K562 (cell line): Measurements from ENCODE around the gene MPHOSPH8. TPM values are rescaled to one million over a fixed set of nuclear protein-coding genes. Genes with fewer than 3 reads are reported as not detected.

ENCODE experiments used
- ATAC-seq: fragments of 200-7000 bp; cut with Tn5 transposase; 3 replicates; pipeline ENCODE4 v1.9.1; 2020; ENCODE audit warnings: moderate library complexity
- BruUV-seq: library from RNA; stranded (reverse); fragments of 400-500 nt; replicated peaks from 2 replicates; lab custom pipeline; 2021; lab: Mats Ljungman, UMichigan
- CTCF ChIA-PET: fragments of 300-600 bp; formaldehyde crosslinking; extraction: SDS; loops from one replicate; lab custom pipeline; 2021; ENCODE audit warnings: low intra/inter-chr PET ratio; lab: Yijun Ruan, JAX
- POLR2A ChIA-PET: fragments of 300-600, 350-650 bp; sonication (Branson Sonifier 250); formaldehyde crosslinking; extraction: SDS; loops from one replicate; lab custom pipeline; 2021; ENCODE audit warnings: antibody characterized with exemption, inconsistent platforms; lab: Yijun Ruan, JAX
- DNase-seq, 4 experiments: peaks; one replicate each; pipeline versions ENCODE4 v3.0.0 to v3.0.0-alpha.2; 2011 to 2018; ENCODE audit warnings: low spot score in 3 of 4, mixed read lengths in 3 of 4; ENCODE audit errors: extremely low read depth in 1 of 4
- FAIRE-seq: peaks from 2 replicates; lab custom pipeline; 2011; peaks lifted over from hg19 to GRCh38; lab: Jason Lieb, UNC
- H2AFZ ChIP-seq: 2 replicates; pipeline ENCODE4 v1.6.0; 2011; ENCODE audit warnings: low read depth, low read length, control low read depth, inconsistent platforms
- H3K27ac ChIP-seq: fragments of 200-600 bp; 3 replicates; pipeline ENCODE4 v1.8.0; 2011; ENCODE audit warnings: low read depth, mild to moderate bottlenecking, control low read depth, inconsistent platforms, low read length, moderate library complexity, mixed read lengths; ENCODE audit errors: extremely low read depth
- H3K27me3 ChIP-seq, 2 experiments: fragments of 300-600 bp in 1 of 2; 2 replicates in 1 of 2; 3 replicates in 1 of 2; pipeline versions ENCODE4 v1.6.0 to v1.8.0; 2011; ENCODE audit warnings: inconsistent platforms in 2 of 2, low read length in 2 of 2, mild to moderate bottlenecking in 1 of 2, mixed read lengths in 1 of 2, moderate library complexity in 1 of 2; ENCODE audit not compliant: control insufficient read depth in 2 of 2, insufficient read depth in 2 of 2
- H3K36me3 ChIP-seq: fragments of 300-600 bp; 3 replicates; pipeline ENCODE4 v1.8.0; 2011; ENCODE audit warnings: mild to moderate bottlenecking, low read length, inconsistent platforms; ENCODE audit not compliant: control insufficient read depth, insufficient read depth
- H3K4me1 ChIP-seq, 2 experiments: fragments of 200-600 bp in 1 of 2; replicated peaks in 1 of 2; 2 replicates in 1 of 2; 3 replicates in 1 of 2; pipeline versions ENCODE4 v1.5.1 to v1.8.0; 2011; ENCODE audit warnings: inconsistent platforms in 2 of 2, low read length in 2 of 2, mild to moderate bottlenecking in 1 of 2, mixed read lengths in 1 of 2, moderate library complexity in 1 of 2; ENCODE audit not compliant: control insufficient read depth in 2 of 2, insufficient read depth in 2 of 2
- H3K4me2 ChIP-seq: 2 replicates; pipeline ENCODE4 v1.6.1; 2011; ENCODE audit warnings: low read length, control low read depth, inconsistent platforms, mixed read lengths; ENCODE audit not compliant: insufficient read depth
- H3K4me3 ChIP-seq: fragments of 200-600 bp; sonication (generic), shearing (Covaris generic); 2 replicates; pipeline ENCODE4 v1.5.1; 2016; ENCODE audit warnings: control low read depth, inconsistent platforms
- H3K79me2 ChIP-seq: fragments of 200-600 bp; 3 replicates; pipeline ENCODE4 v1.8.0; 2011; ENCODE audit warnings: low read length, inconsistent platforms; ENCODE audit not compliant: control insufficient read depth, insufficient read depth
- H3K9ac ChIP-seq, 2 experiments: 2 replicates each; pipeline versions ENCODE4 v1.6.0 to v1.6.1; 2011; ENCODE audit warnings: low read depth in 2 of 2, low read length in 2 of 2, control low read depth in 1 of 2, inconsistent platforms in 1 of 2, mild to moderate bottlenecking in 1 of 2, mixed read lengths in 1 of 2; ENCODE audit not compliant: insufficient read depth in 1 of 2
- H3K9me1 ChIP-seq: one replicate; pipeline ENCODE4 v1.6.0; 2011; ENCODE audit warnings: inconsistent platforms, mild to moderate bottlenecking, low read length, moderate library complexity; ENCODE audit not compliant: control insufficient read depth, insufficient read depth
- H3K9me3 ChIP-seq: replicated peaks from 2 replicates; pipeline ENCODE4 v1.5.1; 2011; ENCODE audit warnings: low read depth, low read length, inconsistent platforms; ENCODE audit not compliant: control insufficient read depth, insufficient read depth
- H4K20me1 ChIP-seq: replicated peaks from 2 replicates; pipeline ENCODE4 v1.6.1; 2011; ENCODE audit warnings: low read length, inconsistent platforms, mixed read lengths; ENCODE audit not compliant: control insufficient read depth, insufficient read depth
- BCL6 ChIP-seq: fragments of 250-450 bp; sonication (Bioruptor Pico); IDR thresholded peaks from 2 replicates; pipeline ENCODE4 v1.4.0; 2020
- GATAD2A ChIP-seq: fragments of 450-650 bp; IDR thresholded peaks from 2 replicates; pipeline ENCODE4 v1.6.1; 2017
- MEF2A ChIP-seq: IDR thresholded peaks from 2 replicates; pipeline ENCODE4 v1.6.1; 2011; ENCODE audit warnings: low read depth, mild to moderate bottlenecking, low read length, moderate library complexity; ENCODE audit not compliant: control insufficient read depth
- NBN ChIP-seq: fragments of 450-650 bp; IDR thresholded peaks from 2 replicates; pipeline ENCODE4 v1.6.1; 2016; ENCODE audit warnings: low read depth, mild to moderate bottlenecking
- NR3C1 ChIP-seq: sonication (generic); formaldehyde crosslinking; IDR thresholded peaks from 2 replicates; pipeline ENCODE4 v1.8.1; 2022; ENCODE audit warnings: missing genetic modification reagents
- RBM39 ChIP-seq: fragments of 200-400 bp; formaldehyde crosslinking; optimal IDR thresholded peaks from 2 replicates; pipeline ENCODE3; 2018; ENCODE audit warnings: low read depth, low read length
- RFX7 ChIP-seq: fragments of 250-450 bp; sonication (Bioruptor Pico); IDR thresholded peaks from 2 replicates; pipeline ENCODE4 v1.5.1; 2021; ENCODE audit warnings: mild to moderate bottlenecking
- TAL1 ChIP-seq: fragments of 450-650 bp; IDR thresholded peaks from 2 replicates; pipeline ENCODE4 v1.6.1; 2016; ENCODE audit warnings: mild to moderate bottlenecking
- TOE1 ChIP-seq, 2 experiments: fragments of 450-650 bp in 1 of 2; sonication (generic) in 1 of 2; formaldehyde crosslinking in 1 of 2; IDR thresholded peaks; 2 replicates each; pipeline versions ENCODE4 v1.7.1 to v1.8.0; 2016 to 2022; ENCODE audit warnings: borderline replicate concordance in 2 of 2, mild to moderate bottlenecking in 2 of 2, antibody characterized with exemption in 1 of 2, inconsistent platforms in 1 of 2, low read depth in 1 of 2, missing genetic modification reagents in 1 of 2, moderate library complexity in 1 of 2
- ZFX ChIP-seq: sonication (generic); formaldehyde crosslinking; IDR thresholded peaks from 2 replicates; pipeline ENCODE4 v1.8.0; 2022; ENCODE audit warnings: mild to moderate bottlenecking, missing genetic modification reagents, moderate library complexity
- whole genome bisulfite sequencing: fragments of 100-300 bp; shearing (Covaris generic); methylation state at CpG from one replicate; pipeline ENCODE4 v1.1.6; 2016; ENCODE audit warnings: low coverage, mixed read lengths; ENCODE audit not compliant: insufficient coverage; ENCODE audit errors: missing lambda C conversion rate; 5-methylcytosine and 5-hydroxymethylcytosine counted together
- in situ Hi-C: fragments of 300-500 bp; cut with MboI; formaldehyde crosslinking; loops from 4 replicates; pipeline ENCODE4 v1.15.0; 2018; ENCODE audit warnings: inconsistent platforms, mixed read lengths
- intact Hi-C: fragments of 100-400 bp; cut with micrococcal nuclease; formaldehyde crosslinking; loops from 2 replicates; pipeline ENCODE4 v1.14.2; 2022
- polyA plus RNA-seq, 8 experiments: library from polyadenylated mRNA; depleted of rRNA in 4 of 8; stranded (reverse) in 5 of 8; unstranded in 3 of 8; fragments of >200 nt; fragmentation: Nextera tagmentation in 2 of 8; fragmentation: Illumina TruSeq in 1 of 8; extraction: Ambion mirVana in 2 of 8; extraction: Trizol in 1 of 8; gene quantifications; 2 replicates each; pipeline versions ENCODE4 v1.2.1 to v1.2.3, GENCODE V29; 2011 to 2014; ENCODE audit warnings: inconsistent platforms in 1 of 8, missing spikeins in 1 of 8
- total RNA-seq, 7 experiments: library from RNA; depleted of rRNA in 6 of 7; stranded (reverse); fragments of >200 nt in 6 of 7; fragmentation: Illumina TruSeq in 2 of 7; extraction: Trizol in 2 of 7; gene quantifications; 2 replicates each; pipeline versions ENCODE4 v1.2.1 to v1.2.3, GENCODE V29; 2011 to 2021; ENCODE audit warnings: low replicate concordance in 1 of 7
- TF ChIP-seq, protein P1 (sequence below): sonication (generic); formaldehyde crosslinking; IDR thresholded peaks from 2 replicates; pipeline ENCODE4 v1.8.0; 2022; ENCODE audit warnings: missing genetic modification reagents, mild to moderate bottlenecking, moderate library complexity, borderline replicate concordance
- TF ChIP-seq, protein P2 (sequence below): sonication (generic); formaldehyde crosslinking; IDR thresholded peaks from 2 replicates; pipeline ENCODE4 v1.8.0; 2022; ENCODE audit warnings: mild to moderate bottlenecking, missing genetic modification reagents, borderline replicate concordance
- TF ChIP-seq, protein P3 (sequence below): sonication (generic); formaldehyde crosslinking; IDR thresholded peaks from 2 replicates; pipeline ENCODE4 v1.8.0; 2023; ENCODE audit warnings: mild to moderate bottlenecking, missing genetic modification reagents
- TF ChIP-seq, protein P4 (sequence below), 2 experiments: IDR thresholded peaks; 2 replicates each; pipeline ENCODE4 v1.6.1; 2012; ENCODE audit warnings: improper control_type of control experiment in 2 of 2, low read depth in 2 of 2, low read length in 2 of 2, borderline replicate concordance in 1 of 2

The MPHOSPH8 gene
- total and polyA plus RNA-seq, 9 of the 15 experiments (the other 6 are each of a cell fraction or from before 2014, with no cell fraction given) = 10.3 to 24.8 (median 16.6) TPM

DNA sequence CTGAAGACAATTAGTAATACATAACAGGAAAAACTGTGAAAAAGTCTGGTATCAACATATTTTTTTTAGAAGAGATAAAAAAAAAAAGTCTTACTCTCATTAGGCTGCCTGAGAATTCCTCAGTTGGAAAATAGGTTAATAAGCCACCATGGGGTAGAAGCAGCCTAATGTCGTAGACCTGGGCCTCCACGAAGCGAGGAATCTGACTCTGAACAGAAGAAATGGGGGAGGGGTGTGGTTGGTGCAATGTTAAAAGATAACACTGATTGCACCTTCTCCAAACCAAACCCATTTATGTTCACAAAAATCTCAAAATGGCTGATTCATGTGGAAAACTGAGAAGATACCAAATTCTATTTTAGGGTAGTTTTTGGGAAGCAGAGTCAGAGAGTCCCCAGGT lies 62.4 kb downstream of the MPHOSPH8 start:
- ATAC-seq (no peak; the same call in 2 of the 3 replicates), FAIRE-seq (no peak), DNase-seq (no peak)
- WGBS = 34% methylated on average over 3 of the region's 3 CpGs
- Histone ChIP-seq H3K27ac (no peak overlapping the region), H3K9me3 (no peaks in the 10 kb centered on the region), H3K4me3 (no peak overlapping the region), H3K36me3 (peaks cover 13% of the 10 kb centered on the region; the same call in 1 of the 3 replicates), H3K79me2 (peaks cover 4% of the 10 kb centered on the region; the same call in 1 of the 3 replicates), H3K4me1 (no peaks in the 10 kb centered on the region; a peak in 1 of 5 replicates), H2AFZ (no peak overlapping the region), H3K9ac (no peak overlapping the region), H4K20me1 (no peaks in the 10 kb centered on the region), H3K4me2 (no peak overlapping the region), H3K27me3 (no peaks in the 10 kb centered on the region), H3K9me1 (no peaks in the 10 kb centered on the region)
- intact Hi-C loops = no loop called here
- in situ Hi-C loops = no loop called here
- CTCF ChIA-PET = no interaction called here
- no TSS peak for BruUV-seq
- POLR2A ChIA-PET = no interaction called here
- TF ChIP-seq RFX7 (CRISPR knock-in tag) (no peak), GATAD2A (no peak), NBN (no peak), BCL6 (CRISPR knock-in tag) (no peak), NR3C1 (no peak), RBM39 (no peak), TAL1 (no peak), MEF2A (no peak), TOE1 (IDR thresholded peaks at IDR 0.05; ENCODE audit: borderline replicate concordance) (no peak), TOE1 (CRISPR knock-in tag; IDR thresholded peaks at IDR 0.05; ENCODE audit: borderline replicate concordance, low read depth) (no peak), ZFX (no peak)
- TF ChIP-seq, protein P1, sequence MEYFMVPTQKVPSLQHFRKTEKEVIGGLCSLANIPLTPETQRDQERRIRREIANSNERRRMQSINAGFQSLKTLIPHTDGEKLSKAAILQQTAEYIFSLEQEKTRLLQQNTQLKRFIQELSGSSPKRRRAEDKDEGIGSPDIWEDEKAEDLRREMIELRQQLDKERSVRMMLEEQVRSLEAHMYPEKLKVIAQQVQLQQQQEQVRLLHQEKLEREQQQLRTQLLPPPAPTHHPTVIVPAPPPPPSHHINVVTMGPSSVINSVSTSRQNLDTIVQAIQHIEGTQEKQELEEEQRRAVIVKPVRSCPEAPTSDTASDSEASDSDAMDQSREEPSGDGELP = no peak
- TF ChIP-seq, protein P2, sequence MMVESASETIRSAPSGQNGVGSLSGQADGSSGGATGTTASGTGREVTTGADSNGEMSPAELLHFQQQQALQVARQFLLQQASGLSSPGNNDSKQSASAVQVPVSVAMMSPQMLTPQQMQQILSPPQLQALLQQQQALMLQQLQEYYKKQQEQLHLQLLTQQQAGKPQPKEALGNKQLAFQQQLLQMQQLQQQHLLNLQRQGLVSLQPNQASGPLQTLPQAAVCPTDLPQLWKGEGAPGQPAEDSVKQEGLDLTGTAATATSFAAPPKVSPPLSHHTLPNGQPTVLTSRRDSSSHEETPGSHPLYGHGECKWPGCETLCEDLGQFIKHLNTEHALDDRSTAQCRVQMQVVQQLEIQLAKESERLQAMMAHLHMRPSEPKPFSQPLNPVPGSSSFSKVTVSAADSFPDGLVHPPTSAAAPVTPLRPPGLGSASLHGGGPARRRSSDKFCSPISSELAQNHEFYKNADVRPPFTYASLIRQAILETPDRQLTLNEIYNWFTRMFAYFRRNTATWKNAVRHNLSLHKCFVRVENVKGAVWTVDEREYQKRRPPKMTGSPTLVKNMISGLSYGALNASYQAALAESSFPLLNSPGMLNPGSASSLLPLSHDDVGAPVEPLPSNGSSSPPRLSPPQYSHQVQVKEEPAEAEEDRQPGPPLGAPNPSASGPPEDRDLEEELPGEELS = no peak
- TF ChIP-seq, protein P3, sequence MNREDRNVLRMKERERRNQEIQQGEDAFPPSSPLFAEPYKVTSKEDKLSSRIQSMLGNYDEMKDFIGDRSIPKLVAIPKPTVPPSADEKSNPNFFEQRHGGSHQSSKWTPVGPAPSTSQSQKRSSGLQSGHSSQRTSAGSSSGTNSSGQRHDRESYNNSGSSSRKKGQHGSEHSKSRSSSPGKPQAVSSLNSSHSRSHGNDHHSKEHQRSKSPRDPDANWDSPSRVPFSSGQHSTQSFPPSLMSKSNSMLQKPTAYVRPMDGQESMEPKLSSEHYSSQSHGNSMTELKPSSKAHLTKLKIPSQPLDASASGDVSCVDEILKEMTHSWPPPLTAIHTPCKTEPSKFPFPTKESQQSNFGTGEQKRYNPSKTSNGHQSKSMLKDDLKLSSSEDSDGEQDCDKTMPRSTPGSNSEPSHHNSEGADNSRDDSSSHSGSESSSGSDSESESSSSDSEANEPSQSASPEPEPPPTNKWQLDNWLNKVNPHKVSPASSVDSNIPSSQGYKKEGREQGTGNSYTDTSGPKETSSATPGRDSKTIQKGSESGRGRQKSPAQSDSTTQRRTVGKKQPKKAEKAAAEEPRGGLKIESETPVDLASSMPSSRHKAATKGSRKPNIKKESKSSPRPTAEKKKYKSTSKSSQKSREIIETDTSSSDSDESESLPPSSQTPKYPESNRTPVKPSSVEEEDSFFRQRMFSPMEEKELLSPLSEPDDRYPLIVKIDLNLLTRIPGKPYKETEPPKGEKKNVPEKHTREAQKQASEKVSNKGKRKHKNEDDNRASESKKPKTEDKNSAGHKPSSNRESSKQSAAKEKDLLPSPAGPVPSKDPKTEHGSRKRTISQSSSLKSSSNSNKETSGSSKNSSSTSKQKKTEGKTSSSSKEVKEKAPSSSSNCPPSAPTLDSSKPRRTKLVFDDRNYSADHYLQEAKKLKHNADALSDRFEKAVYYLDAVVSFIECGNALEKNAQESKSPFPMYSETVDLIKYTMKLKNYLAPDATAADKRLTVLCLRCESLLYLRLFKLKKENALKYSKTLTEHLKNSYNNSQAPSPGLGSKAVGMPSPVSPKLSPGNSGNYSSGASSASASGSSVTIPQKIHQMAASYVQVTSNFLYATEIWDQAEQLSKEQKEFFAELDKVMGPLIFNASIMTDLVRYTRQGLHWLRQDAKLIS = no peak
- TF ChIP-seq, protein P4, sequence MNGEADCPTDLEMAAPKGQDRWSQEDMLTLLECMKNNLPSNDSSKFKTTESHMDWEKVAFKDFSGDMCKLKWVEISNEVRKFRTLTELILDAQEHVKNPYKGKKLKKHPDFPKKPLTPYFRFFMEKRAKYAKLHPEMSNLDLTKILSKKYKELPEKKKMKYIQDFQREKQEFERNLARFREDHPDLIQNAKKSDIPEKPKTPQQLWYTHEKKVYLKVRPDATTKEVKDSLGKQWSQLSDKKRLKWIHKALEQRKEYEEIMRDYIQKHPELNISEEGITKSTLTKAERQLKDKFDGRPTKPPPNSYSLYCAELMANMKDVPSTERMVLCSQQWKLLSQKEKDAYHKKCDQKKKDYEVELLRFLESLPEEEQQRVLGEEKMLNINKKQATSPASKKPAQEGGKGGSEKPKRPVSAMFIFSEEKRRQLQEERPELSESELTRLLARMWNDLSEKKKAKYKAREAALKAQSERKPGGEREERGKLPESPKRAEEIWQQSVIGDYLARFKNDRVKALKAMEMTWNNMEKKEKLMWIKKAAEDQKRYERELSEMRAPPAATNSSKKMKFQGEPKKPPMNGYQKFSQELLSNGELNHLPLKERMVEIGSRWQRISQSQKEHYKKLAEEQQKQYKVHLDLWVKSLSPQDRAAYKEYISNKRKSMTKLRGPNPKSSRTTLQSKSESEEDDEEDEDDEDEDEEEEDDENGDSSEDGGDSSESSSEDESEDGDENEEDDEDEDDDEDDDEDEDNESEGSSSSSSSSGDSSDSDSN (IDR thresholded peaks at IDR 0.05; ENCODE audit: borderline replicate concordance in 1 of 2, low read depth in 2 of 2, low read length in 2 of 2) = no peak
